Stomach smooth muscle (tissue), 2 donors: ENCODE data around the gene IL6R.

Source experiments
- H3K27ac ChIP-seq: one replicate; pipeline ENCODE4 v1.7.0; 2013; ENCODE audit warnings: mild to moderate bottlenecking, low read length, inconsistent platforms
- H3K27me3 ChIP-seq, 2 donors: one replicate each; pipeline ENCODE4 v1.7.0; 2013; ENCODE audit warnings: low read length in 2 of 2; ENCODE audit not compliant: insufficient read depth in 2 of 2, control insufficient read depth in 1 of 2
- H3K36me3 ChIP-seq, 2 donors: one replicate each; pipeline ENCODE4 v1.7.0; 2013; ENCODE audit warnings: low read length in 2 of 2; ENCODE audit not compliant: control insufficient read depth in 2 of 2, insufficient read depth in 2 of 2
- H3K4me1 ChIP-seq: one replicate; pipeline ENCODE4 v1.7.0; 2013; ENCODE audit warnings: low read length; ENCODE audit not compliant: control insufficient read depth, insufficient read depth
- H3K4me3 ChIP-seq, 2 donors: one replicate each; pipeline ENCODE4 v1.7.0; 2013; ENCODE audit warnings: low read length in 2 of 2
- H3K9ac ChIP-seq, 2 donors: one replicate each; pipeline ENCODE4 v1.7.0; 2013; ENCODE audit warnings: low read length in 2 of 2, mild to moderate bottlenecking in 1 of 2
- H3K9me3 ChIP-seq, 2 donors: one replicate each; pipeline ENCODE4 v1.7.0; 2013; ENCODE audit warnings: low read length in 2 of 2; ENCODE audit not compliant: control insufficient read depth in 2 of 2
- donor health status: healthy.
- donor health status: Pancreatic carcinoma.

The IL6R gene

GRCh38 chr1:154406886-154407197 lies 1.7 kb downstream of the IL6R start:
- Histone ChIP-seq H3K27ac (peak overlapping the region; percentile 97), H3K4me3 (peak overlapping the region; percentile 84 to 90), H3K9me3 (no peaks in the 10 kb centered on the region), H3K4me1 (peaks cover 67% of the 10 kb centered on the region), H3K9ac (peak overlapping the region; percentile 90 to 93), H3K27me3 (no peaks in the 10 kb centered on the region), H3K36me3 (no peaks in the 10 kb centered on the region)

DNA sequence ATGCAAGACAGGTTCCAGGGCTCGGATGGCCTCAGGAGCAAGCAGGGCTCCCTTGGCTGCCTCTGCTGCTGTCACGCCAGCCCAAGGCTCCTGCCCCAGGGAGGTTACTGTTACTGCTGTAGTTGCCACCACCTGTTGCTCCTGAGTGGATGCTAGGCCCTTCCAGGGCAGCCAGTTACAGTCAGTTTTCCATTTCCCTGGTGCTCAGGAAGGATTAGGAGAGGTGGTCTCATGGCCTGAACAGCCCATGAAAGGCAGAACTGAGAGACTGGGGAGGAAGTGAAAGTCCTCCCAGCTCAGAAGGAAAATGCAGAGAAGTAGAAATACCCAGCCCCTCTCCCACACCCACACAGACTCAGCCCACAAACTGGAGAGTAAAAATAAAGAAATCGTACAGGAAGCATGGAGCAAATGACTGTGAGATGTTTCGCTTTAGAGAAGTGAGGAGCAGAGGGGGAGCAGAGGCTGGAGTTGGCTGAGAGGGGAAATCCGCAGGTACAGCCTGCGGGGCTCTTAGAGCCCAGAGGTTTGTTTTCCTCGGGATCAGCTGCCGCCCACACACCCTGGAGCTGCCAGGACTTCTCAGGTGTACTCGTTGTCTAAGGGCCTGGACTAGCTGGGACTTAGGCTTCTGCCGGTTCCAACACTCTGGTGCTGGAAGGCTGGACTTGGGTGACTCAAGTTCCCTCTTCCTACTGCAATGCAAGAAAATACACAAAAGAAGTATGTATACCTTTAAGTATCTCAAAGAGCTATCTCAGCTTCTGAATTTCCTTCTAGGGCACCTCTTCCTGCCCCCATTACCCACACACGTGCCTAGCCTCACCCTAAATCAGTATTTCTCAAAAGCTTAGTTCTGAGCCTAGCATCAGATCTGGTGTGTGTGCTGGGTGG lies 2.3 kb downstream of the IL6R start:
- no peaks in the 10 kb centered on the region for H3K36me3 ChIP-seq
- peak overlapping the region; percentile 84 to 90 for H3K4me3 ChIP-seq
- H3K9ac ChIP-seq: peak overlapping the region; percentile 90 to 93
- H3K9me3 ChIP-seq: no peaks in the 10 kb centered on the region
- peaks cover 69% of the 10 kb centered on the region for H3K4me1 ChIP-seq
- H3K27me3 ChIP-seq: no peaks in the 10 kb centered on the region
- peak overlapping the region; percentile 97 for H3K27ac ChIP-seq

DNA sequence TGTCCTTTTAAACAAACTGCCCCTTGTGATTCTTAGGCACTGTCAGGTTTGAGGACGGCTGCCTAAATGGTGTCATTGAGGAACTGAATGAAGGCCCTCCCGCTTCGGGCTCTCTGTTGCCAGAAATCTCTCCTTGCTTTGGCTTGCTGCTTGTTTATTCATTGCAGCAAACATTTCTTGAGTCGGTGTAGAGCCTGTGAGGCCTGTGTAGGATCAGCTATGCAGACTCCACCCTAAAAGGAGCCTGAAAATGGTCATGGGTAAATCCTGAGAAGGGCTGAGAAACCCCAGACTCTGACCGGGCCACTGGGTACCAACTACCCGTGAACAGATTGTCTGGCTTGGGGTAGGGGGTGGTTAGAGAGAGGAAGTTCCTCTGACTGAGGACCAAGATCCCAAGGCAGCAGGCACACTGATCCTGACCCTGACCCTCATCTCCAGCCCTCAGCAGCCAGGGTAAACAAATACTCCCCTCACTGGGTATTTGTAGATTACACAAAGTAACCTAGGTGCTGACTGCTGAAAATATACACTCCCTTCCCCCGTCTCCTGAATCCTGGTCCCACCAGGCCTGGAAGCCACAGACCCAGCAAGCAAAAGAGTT lies 3.1 kb downstream of the IL6R start:
- Histone ChIP-seq H3K9me3 (no peaks in the 10 kb centered on the region), H3K9ac (peak overlapping the region; percentile 90 to 93), H3K27ac (peak overlapping the region; percentile 97), H3K4me3 (peak overlapping the region; percentile 84 to 90), H3K36me3 (no peaks in the 10 kb centered on the region), H3K27me3 (no peaks in the 10 kb centered on the region), H3K4me1 (peaks cover 72% of the 10 kb centered on the region)

- Histone ChIP-seq H3K4me1 (peaks cover 78% of the 10 kb centered on the region), H3K9me3 (no peaks in the 10 kb centered on the region), H3K9ac (peak overlapping the region in 1 of 2 donors; percentile 29), H3K36me3 (no peaks in the 10 kb centered on the region), H3K27ac (peak overlapping the region; percentile 97), H3K4me3 (peak overlapping the region in 1 of 2 donors; percentile 8), H3K27me3 (no peaks in the 10 kb centered on the region)
Measured at GRCh38 chr1:154410185-154410827, 5.2 kb downstream of the IL6R start.

GRCh38 chr1:154411525-154411924 lies 6.4 kb downstream of the IL6R start:
- no peak overlapping the region for H3K4me3 ChIP-seq
- H3K4me1 ChIP-seq: peaks cover 73% of the 10 kb centered on the region
- H3K9me3 ChIP-seq: no peaks in the 10 kb centered on the region
- H3K36me3 ChIP-seq: no peaks in the 10 kb centered on the region
- H3K27ac ChIP-seq: peak overlapping the region; percentile 97
- no peaks in the 10 kb centered on the region for H3K27me3 ChIP-seq
- peak overlapping the region in 1 of 2 donors; percentile 21 for H3K9ac ChIP-seq

DNA sequence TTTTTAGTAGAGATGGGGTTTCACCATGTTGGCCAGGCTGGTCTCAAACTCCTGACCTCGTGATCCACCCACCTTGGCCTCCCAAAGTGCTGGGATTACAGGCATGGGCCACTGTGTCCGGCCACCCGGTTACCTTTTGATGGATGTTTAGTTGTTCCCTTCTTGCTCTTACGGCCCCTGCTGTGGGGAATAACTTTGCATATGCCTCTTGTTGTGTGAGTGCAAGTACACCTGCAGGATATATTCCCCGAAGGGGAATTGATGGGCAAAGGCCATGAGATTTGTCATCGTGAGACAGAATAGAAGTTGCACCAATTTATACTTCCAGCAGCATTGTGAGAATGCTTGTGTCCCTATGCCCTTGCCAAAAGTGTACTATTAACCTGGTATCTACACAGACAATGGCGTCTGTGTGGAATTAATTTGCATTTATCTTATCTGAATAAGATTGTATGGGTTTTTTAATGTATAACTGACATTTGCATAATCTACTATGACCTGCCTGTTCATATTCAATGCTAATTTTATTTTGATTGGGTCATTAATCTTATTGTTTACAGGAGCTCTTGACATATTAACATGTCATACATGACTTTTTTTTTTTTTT lies 8.1 kb downstream of the IL6R start:
- Histone ChIP-seq H3K4me3 (no peak overlapping the region), H3K36me3 (no peaks in the 10 kb centered on the region), H3K4me1 (peaks cover 71% of the 10 kb centered on the region), H3K27ac (peak overlapping the region; percentile 60), H3K9me3 (no peaks in the 10 kb centered on the region), H3K27me3 (no peaks in the 10 kb centered on the region), H3K9ac (no peak overlapping the region)

- no peak overlapping the region for H3K9ac ChIP-seq
Measured at GRCh38 chr1:154414606-154415005, 9.5 kb downstream of the IL6R start.

GRCh38 chr1:154416471-154417337 lies 11.6 kb downstream of the IL6R start:
- H3K36me3 ChIP-seq: no peaks in the 10 kb centered on the region
- no peak overlapping the region for H3K4me3 ChIP-seq
- no peak overlapping the region for H3K9ac ChIP-seq
- H3K4me1 ChIP-seq: peaks cover 73% of the 10 kb centered on the region
- H3K27me3 ChIP-seq: no peaks in the 10 kb centered on the region
- no peaks in the 10 kb centered on the region for H3K9me3 ChIP-seq
- H3K27ac ChIP-seq: peak overlapping the region; percentile 46

More at GRCh38 chr1:154414606-154415005, 9.5 kb downstream of the IL6R start:
- H3K4me1 ChIP-seq: peaks cover 73% of the 10 kb centered on the region
- H3K27ac ChIP-seq: peak overlapping the region; percentile 60
- no peaks in the 10 kb centered on the region for H3K36me3 ChIP-seq
- no peaks in the 10 kb centered on the region for H3K9me3 ChIP-seq
- H3K4me3 ChIP-seq: peak overlapping the region in 1 of 2 donors; percentile 22
- H3K27me3 ChIP-seq: no peaks in the 10 kb centered on the region

DNA sequence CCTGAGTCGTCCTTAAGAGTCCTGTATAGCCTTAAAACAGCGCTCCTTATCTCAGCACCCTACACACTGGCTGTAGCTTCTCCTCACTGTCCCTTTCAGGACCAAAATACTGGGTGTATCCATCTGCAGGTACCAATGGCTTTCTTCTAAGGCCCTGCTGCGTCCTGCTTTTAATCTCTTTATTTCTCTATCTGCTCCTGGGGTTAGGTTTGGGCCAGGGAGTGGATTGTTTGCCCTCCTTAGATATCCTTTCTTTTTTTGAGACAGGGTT lies 12.1 kb downstream of the IL6R start:
- peaks cover 71% of the 10 kb centered on the region for H3K4me1 ChIP-seq
- H3K36me3 ChIP-seq: no peaks in the 10 kb centered on the region
- no peaks in the 10 kb centered on the region for H3K27me3 ChIP-seq
- no peaks in the 10 kb centered on the region for H3K9me3 ChIP-seq
- H3K27ac ChIP-seq: peak overlapping the region; percentile 46
- peak overlapping the region in 1 of 2 donors; percentile 36 for H3K9ac ChIP-seq
- H3K4me3 ChIP-seq: no peak overlapping the region
